HCT116 (cell line): ENCODE results near the gene APOL6. TPM values are rescaled to one million over a fixed set of nuclear protein-coding genes. Genes with fewer than 3 reads are reported as not detected.

Experiments
- ATAC-seq: fragments of 200-7000 bp; cut with Tn5 transposase; 2 replicates; pipeline ENCODE4 v1.9.1; 2020; ENCODE audit warnings: mild to moderate bottlenecking, moderate library complexity
- BruUV-seq: library from RNA; stranded (reverse); fragments of 400-500 nt; replicated peaks from 2 replicates; lab custom pipeline; 2021; lab: Mats Ljungman, UMichigan
- CTCF ChIA-PET: fragments of 300-600 bp; sonication (Branson Sonifier 250); formaldehyde crosslinking; loops from one replicate; lab custom pipeline; 2021; ENCODE audit warnings: antibody characterized with exemption; lab: Charles Lee
- POLR2A ChIA-PET: fragments of 300-600, 350-600 bp; sonication (Branson Sonifier 250); formaldehyde crosslinking; loops from one replicate; lab custom pipeline; 2021; ENCODE audit warnings: antibody characterized with exemption; lab: Charles Lee
- RAD21 ChIA-PET, 2 experiments: fragments of 300-600 bp; sonication (Branson Sonifier 250); formaldehyde crosslinking; loops; one replicate each; lab custom pipeline; 2023; ENCODE audit warnings: low total read pairs in 2 of 2; ENCODE audit not compliant: uncharacterized antibody in 2 of 2, unreplicated experiment in 2 of 2, low non-redundant PET in 1 of 2; lab: Charles Lee
- DNase-seq: peaks from one replicate; pipeline ENCODE4 v3.0.0-alpha.2; 2010; ENCODE audit warnings: low read depth, low spot score
- H2AFZ ChIP-seq: fragments of 200-600 bp; shearing (Covaris generic), sonication (generic); 2 replicates; pipeline ENCODE4 v1.6.1; 2017; ENCODE audit warnings: low read depth, mixed run types, mixed read lengths, antibody characterized with exemption, low read length; ENCODE audit not compliant: poor library complexity, severe bottlenecking
- H3K27ac ChIP-seq: 2 replicates; pipeline ENCODE4 v1.5.1; 2012; ENCODE audit warnings: low read depth, low read length
- H3K27me3 ChIP-seq: fragments of 200-600 bp; sonication (generic); 2 replicates; pipeline ENCODE4 v1.6.1; 2016; ENCODE audit warnings: mixed run types, low read length, mixed read lengths; ENCODE audit not compliant: insufficient read depth
- H3K36me3 ChIP-seq, 2 experiments: fragments of 200-500 bp in 1 of 2; fragments of 200-600 bp in 1 of 2; sonication (Bioruptor generic) in 1 of 2; sonication (generic) in 1 of 2; 2 replicates each; pipeline versions ENCODE4 v1.5.1 to v1.6.1; 2014 to 2016; ENCODE audit warnings: low read length in 2 of 2, inconsistent platforms in 1 of 2, mixed read lengths in 1 of 2, mixed run types in 1 of 2; ENCODE audit not compliant: insufficient read depth in 2 of 2, control insufficient read depth in 1 of 2
- H3K4me1 ChIP-seq, 2 experiments: fragments of 200-600 bp in 1 of 2; sonication (generic) in 1 of 2; 2 replicates each; pipeline versions ENCODE4 v1.5.1 to v1.6.1; 2012 to 2017; ENCODE audit warnings: low read length in 2 of 2, inconsistent platforms in 1 of 2, mild to moderate bottlenecking in 1 of 2, mixed read lengths in 1 of 2, mixed run types in 1 of 2, moderate library complexity in 1 of 2; ENCODE audit not compliant: insufficient read depth in 2 of 2, control insufficient read depth in 1 of 2
- H3K4me2 ChIP-seq: fragments of 200-600 bp; sonication (generic); 2 replicates; pipeline ENCODE4 v1.6.1; 2017; ENCODE audit warnings: mixed run types, low read length, mixed read lengths
- H3K4me3 ChIP-seq, 2 experiments: fragments of 200-600 bp in 1 of 2; sonication (generic) in 1 of 2; replicated peaks in 1 of 2; 2 replicates each; pipeline ENCODE4 v1.5.1; 2011 to 2016; ENCODE audit warnings: low read length in 2 of 2, control low read depth in 1 of 2, low read depth in 1 of 2, mild to moderate bottlenecking in 1 of 2, mixed read lengths in 1 of 2, mixed run types in 1 of 2
- H3K79me2 ChIP-seq: fragments of 200-600 bp; sonication (generic); 2 replicates; pipeline ENCODE4 v1.6.1; 2017; ENCODE audit warnings: mild to moderate bottlenecking, mixed run types, low read length, moderate library complexity, mixed read lengths; ENCODE audit not compliant: insufficient read depth
- H3K9ac ChIP-seq: fragments of 200-600 bp; sonication (generic); 2 replicates; pipeline ENCODE4 v1.6.1; 2016; ENCODE audit warnings: low read length, mixed read lengths
- H3K9me2 ChIP-seq: fragments of 200-600 bp; sonication (generic), shearing (Covaris generic); 2 replicates; pipeline ENCODE4 v1.6.1; 2017; ENCODE audit warnings: mixed run types, mild to moderate bottlenecking, moderate library complexity; ENCODE audit not compliant: insufficient read depth
- H3K9me3 ChIP-seq, 2 experiments: fragments of 200-500 bp in 1 of 2; fragments of 200-600 bp in 1 of 2; sonication (Bioruptor generic) in 1 of 2; sonication (generic) in 1 of 2; 2 replicates each; pipeline ENCODE4 v1.6.1; 2014 to 2017; ENCODE audit warnings: low read length in 2 of 2, mixed read lengths in 2 of 2, inconsistent platforms in 1 of 2, low read depth in 1 of 2, mild to moderate bottlenecking in 1 of 2, mixed run types in 1 of 2, moderate library complexity in 1 of 2; ENCODE audit not compliant: control insufficient read depth in 1 of 2, insufficient read depth in 1 of 2
- H4K20me1 ChIP-seq: fragments of 200-600 bp; sonication (generic), shearing (Covaris generic); 2 replicates; pipeline ENCODE4 v1.6.1; 2017; ENCODE audit warnings: mixed run types, mild to moderate bottlenecking, moderate library complexity; ENCODE audit not compliant: insufficient read depth
- ATF3 ChIP-seq: IDR thresholded peaks from 2 replicates; pipeline ENCODE4 v1.6.1; 2012
- CEBPB ChIP-seq: IDR thresholded peaks from 2 replicates; pipeline ENCODE4 v1.6.1; 2012; ENCODE audit warnings: low read depth
- CTCF ChIP-seq, 3 experiments: fragments of 200-600 bp in 1 of 3; sonication (generic) in 1 of 3; IDR thresholded peaks in 2 of 3; conservative IDR thresholded peaks in 1 of 3; 2 replicates each; pipeline ENCODE4 v1.5.1; 2012 to 2017; ENCODE audit warnings: low read depth in 2 of 3, low read length in 2 of 3, antibody characterized with exemption in 1 of 3, borderline replicate concordance in 1 of 3, control low read depth in 1 of 3, mild to moderate bottlenecking in 1 of 3, mixed read lengths in 1 of 3, mixed run types in 1 of 3, moderate library complexity in 1 of 3; ENCODE audit not compliant: insufficient read depth in 1 of 3
- ELF1 ChIP-seq: IDR thresholded peaks from 2 replicates; pipeline ENCODE4 v1.6.1; 2012; ENCODE audit warnings: low read depth, borderline replicate concordance
- EZH2phosphoT487 ChIP-seq: fragments of 200-600 bp; IDR thresholded peaks from 2 replicates; pipeline ENCODE4 v1.6.1; 2018; ENCODE audit warnings: antibody characterized with exemption, borderline replicate concordance
- FOSL1 ChIP-seq: IDR thresholded peaks from 2 replicates; pipeline ENCODE4 v1.6.1; 2012; ENCODE audit warnings: low read depth
- JUND ChIP-seq: IDR thresholded peaks from 2 replicates; pipeline ENCODE4 v1.6.1; 2012
- POLR2A ChIP-seq: IDR thresholded peaks from 2 replicates; pipeline ENCODE4 v1.7.0; 2011; ENCODE audit warnings: borderline replicate concordance; ENCODE audit not compliant: insufficient read depth, insufficient read length; ENCODE audit errors: extremely low read depth
- RAD21 ChIP-seq: IDR thresholded peaks from 2 replicates; pipeline ENCODE4 v1.6.1; 2012; ENCODE audit warnings: low read depth, mild to moderate bottlenecking
- REST ChIP-seq: IDR thresholded peaks from 2 replicates; pipeline ENCODE4 v1.6.1; 2012; ENCODE audit warnings: low read depth
- SP1 ChIP-seq: IDR thresholded peaks from 2 replicates; pipeline ENCODE4 v1.6.1; 2012; ENCODE audit warnings: low read depth
- SRF ChIP-seq: IDR thresholded peaks from 2 replicates; pipeline ENCODE4 v1.6.1; 2012; ENCODE audit warnings: low read depth
- YY1 ChIP-seq: IDR thresholded peaks from 2 replicates; pipeline ENCODE4 v1.6.1; 2011; ENCODE audit warnings: low read length, low read depth, moderate library complexity, mild to moderate bottlenecking; ENCODE audit not compliant: insufficient replicate concordance; ENCODE audit errors: extremely low read depth
- ZFX ChIP-seq: fragments of 450-650 bp; IDR thresholded peaks from 2 replicates; pipeline ENCODE4 v1.6.1; 2017
- ZNF274 ChIP-seq: fragments of 200-500 bp; sonication (Bioruptor generic); IDR thresholded peaks from 2 replicates; pipeline ENCODE4 v1.6.1; 2014; ENCODE audit warnings: mild to moderate bottlenecking, low read depth, low read length, inconsistent platforms
- intact Hi-C: fragments of 100-400 bp; cut with micrococcal nuclease; formaldehyde crosslinking; loops from 2 replicates; pipeline ENCODE4 v1.10.0; 2022
- total RNA-seq: library from RNA; stranded (reverse); gene quantifications from one replicate; pipeline ENCODE4 v1.2.1, GENCODE V29; 2021; ENCODE audit not compliant: unreplicated experiment

The APOL6 gene
- total RNA-seq, 1 experiment from 2014 or later: 0.84 TPM

GRCh38 chr22:35703861-35704584 lies 55.8 kb downstream of the APOL6 start:
- ChIA-PET POLR2A (no interaction called here), RAD21 (no interaction called here), CTCF (no interaction called here)
- Histone ChIP-seq H3K4me1 (no peaks in the 10 kb centered on the region), H3K79me2 (no peaks in the 10 kb centered on the region), H3K9me2 (no peaks in the 10 kb centered on the region), H2AFZ (no peak overlapping the region), H3K27ac (no peak overlapping the region), H3K27me3 (no peaks in the 10 kb centered on the region), H3K9ac (no peak overlapping the region), H3K4me3 (no peak overlapping the region), H4K20me1 (no peaks in the 10 kb centered on the region), H3K9me3 (no peaks in the 10 kb centered on the region), H3K36me3 (no peaks in the 10 kb centered on the region), H3K4me2 (no peak overlapping the region)
- BruUV-seq: no TSS peak
- ATAC-seq (no peak), DNase-seq (no peak)
- intact Hi-C loops: no loop called here
- no peak for TF ChIP-seq SP1
- TF ChIP-seq ELF1: no peak
- no peak for TF ChIP-seq ZFX
- no peak for TF ChIP-seq SRF
- TF ChIP-seq RAD21: no peak
- TF ChIP-seq REST: no peak
- no peak for TF ChIP-seq EZH2phosphoT487
- no peak for TF ChIP-seq FOSL1
- no peak for TF ChIP-seq POLR2A
- no peak for TF ChIP-seq JUND
- TF ChIP-seq YY1: no peak
- no peak for TF ChIP-seq ZNF274
- TF ChIP-seq CTCF (IDR thresholded peaks at IDR 0.05 in 2 of 3, conservative IDR thresholded peaks at IDR 0.05 in 1 of 3; ENCODE audit: borderline replicate concordance in 1 of 3, insufficient read depth in 1 of 3, low read depth in 2 of 3, low read length in 2 of 3): no peak
- no peak for TF ChIP-seq ATF3
- no peak for TF ChIP-seq CEBPB
